Measurements from ENCODE around the gene PRRG1. TPM values are rescaled to one million over a fixed set of nuclear protein-coding genes. Genes with fewer than 3 reads are reported as not detected.

The PRRG1 gene
- total RNA-seq, 1 experiment from 2014 or later: 9.0 TPM

DNA sequence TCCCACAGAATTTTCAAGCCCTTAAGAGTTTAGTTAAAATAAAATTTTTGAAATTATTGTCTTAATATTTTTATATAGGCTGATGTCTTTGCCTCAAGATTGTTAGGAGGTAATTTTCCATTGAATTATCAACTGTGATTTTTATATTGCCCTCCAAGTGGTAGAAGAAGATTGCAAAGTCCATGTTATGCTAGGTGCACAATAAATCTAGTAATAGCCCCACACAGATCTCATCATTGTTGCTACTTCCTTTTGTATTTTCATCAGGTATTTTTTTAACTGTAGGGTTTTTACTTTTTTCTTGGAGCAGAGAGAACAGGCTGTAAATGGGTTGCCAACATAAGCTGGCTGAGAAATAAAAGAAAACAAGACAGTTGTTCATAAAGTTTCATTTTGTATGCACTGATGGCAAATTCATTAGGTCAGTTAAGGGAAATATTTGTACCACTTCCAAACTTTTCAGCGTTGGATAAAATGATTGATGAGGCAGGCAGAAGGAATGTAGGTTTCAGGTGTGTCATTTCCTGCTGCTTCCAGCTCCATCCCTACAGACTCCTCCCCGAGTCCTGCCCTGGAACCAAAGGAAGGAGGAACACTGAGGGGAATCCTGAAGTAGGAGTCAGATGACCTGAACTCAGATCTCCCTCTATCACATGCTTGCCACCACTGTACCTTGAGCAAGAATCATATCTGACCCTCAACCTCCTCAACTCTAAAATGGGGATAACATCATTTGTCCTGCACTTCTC, 105.5 kb downstream of the PRRG1 start:
- H3K9me3 ChIP-seq (ENCODE audit: control insufficient read depth, low read depth, low read length): no peaks in the 10 kb centered on the region

More for the DNA sequence above, 105.5 kb downstream of the PRRG1 start:
- H3K9ac ChIP-seq (ENCODE audit: extremely low read depth, insufficient read length, low read length): no peak overlapping the region
- no peak overlapping the region for H3K18ac ChIP-seq (ENCODE audit: insufficient read length, low read depth, low read length)
- H3K27ac ChIP-seq (ENCODE audit: insufficient read length, low read depth, low read length): no peak overlapping the region
- no peak overlapping the region for H2BK5ac ChIP-seq (ENCODE audit: insufficient read length, low read length)
- H3K79me2 ChIP-seq (ENCODE audit: insufficient read depth, low read length): no peaks in the 10 kb centered on the region
- H3K27me3 Mint-ChIP-seq (ENCODE audit: low read depth): no peaks in the 10 kb centered on the region
- no peak overlapping the region for H2BK120ac ChIP-seq (ENCODE audit: low read depth, low read length, poor library complexity, severe bottlenecking)
- WGBS (ENCODE audit: extremely low coverage, insufficient read length, low lambda C conversion rate): no CpG with 5 or more reads among the region's 2 CpGs
- H2BK20ac ChIP-seq (ENCODE audit: low read depth, low read length, poor library complexity, severe bottlenecking): no peak overlapping the region
- TF ChIP-seq, protein P1, sequence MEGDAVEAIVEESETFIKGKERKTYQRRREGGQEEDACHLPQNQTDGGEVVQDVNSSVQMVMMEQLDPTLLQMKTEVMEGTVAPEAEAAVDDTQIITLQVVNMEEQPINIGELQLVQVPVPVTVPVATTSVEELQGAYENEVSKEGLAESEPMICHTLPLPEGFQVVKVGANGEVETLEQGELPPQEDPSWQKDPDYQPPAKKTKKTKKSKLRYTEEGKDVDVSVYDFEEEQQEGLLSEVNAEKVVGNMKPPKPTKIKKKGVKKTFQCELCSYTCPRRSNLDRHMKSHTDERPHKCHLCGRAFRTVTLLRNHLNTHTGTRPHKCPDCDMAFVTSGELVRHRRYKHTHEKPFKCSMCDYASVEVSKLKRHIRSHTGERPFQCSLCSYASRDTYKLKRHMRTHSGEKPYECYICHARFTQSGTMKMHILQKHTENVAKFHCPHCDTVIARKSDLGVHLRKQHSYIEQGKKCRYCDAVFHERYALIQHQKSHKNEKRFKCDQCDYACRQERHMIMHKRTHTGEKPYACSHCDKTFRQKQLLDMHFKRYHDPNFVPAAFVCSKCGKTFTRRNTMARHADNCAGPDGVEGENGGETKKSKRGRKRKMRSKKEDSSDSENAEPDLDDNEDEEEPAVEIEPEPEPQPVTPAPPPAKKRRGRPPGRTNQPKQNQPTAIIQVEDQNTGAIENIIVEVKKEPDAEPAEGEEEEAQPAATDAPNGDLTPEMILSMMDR (conservative IDR thresholded peaks at IDR 0.05): no peak
- H4K5ac ChIP-seq (ENCODE audit: insufficient read length, low read depth, low read length): no peak overlapping the region
- no peaks in the 10 kb centered on the region for H3K23me2 ChIP-seq (ENCODE audit: insufficient read length, low read depth, low read length, poor library complexity, severe bottlenecking)
- no peak overlapping the region for H3K4me3 Mint-ChIP-seq
- H3K4me2 ChIP-seq (ENCODE audit: insufficient read depth, insufficient read length, low read length): no peak overlapping the region
- peaks cover 5% of the 10 kb centered on the region; the same call in 1 of the 2 replicates for H3K4me1 ChIP-seq (ENCODE audit: insufficient read depth, low read length)
- peak overlapping the region in 2 of 3 experiments; percentile 21 to 45; a peak in 1 of 7 replicates for H3K27ac Mint-ChIP-seq
- H2AFZ ChIP-seq (ENCODE audit: low read length): no peak overlapping the region
- no peak overlapping the region for H3K14ac ChIP-seq (ENCODE audit: insufficient read depth, low read length)
- no peaks in the 10 kb centered on the region for H3K27me3 ChIP-seq (ENCODE audit: insufficient read depth, low read length)
- H3K36me3 Mint-ChIP-seq (ENCODE audit: insufficient read depth in 1 of 3, low read depth in 3 of 3): peaks cover 10 to 24% (median 23%) of the 10 kb centered on the region in 3 experiments
- peaks cover 21 to 31% of the 10 kb centered on the region in 2 experiments for H3K4me1 Mint-ChIP-seq
- no peak overlapping the region for H3K23ac ChIP-seq (ENCODE audit: insufficient read length, low read depth, low read length)
- no peak overlapping the region for H2BK12ac ChIP-seq (ENCODE audit: insufficient read length, low read depth, low read length)
- no peaks in the 10 kb centered on the region for H3K79me1 ChIP-seq (ENCODE audit: insufficient read depth, low read depth, low read length, poor library complexity, severe bottlenecking)
- H3K9me3 Mint-ChIP-seq: peaks cover 30 to 42% of the 10 kb centered on the region in 2 experiments
- DNase-seq: peak; percentile 48
- no peak overlapping the region for H3T11ph ChIP-seq (ENCODE audit: low read length)
- no peak overlapping the region for H4K91ac ChIP-seq (ENCODE audit: insufficient read length, low read depth, low read length)
- H4K8ac ChIP-seq (replicated peaks; ENCODE audit: insufficient read length, low read depth, low read length): no peak overlapping the region
- no peak overlapping the region for H2AK5ac ChIP-seq (ENCODE audit: insufficient read length, low read length)
- H3K56ac ChIP-seq (ENCODE audit: insufficient read length, low read depth, low read length): no peak overlapping the region
- no peak overlapping the region for H3K4ac ChIP-seq (ENCODE audit: low read depth, low read length)
- H4K20me1 ChIP-seq (ENCODE audit: control insufficient read depth, insufficient read depth, insufficient read length): no peaks in the 10 kb centered on the region
- H2BK15ac ChIP-seq (ENCODE audit: low read depth, low read length): no peak overlapping the region
